ENCODE results near the gene METAP1.
"Not testable (repeated sequence)": the region's sequence is repeated elsewhere in the genome, so short reads cannot be mapped to it uniquely, and the experiment has no call there.

METAP1 gene

GRCh38 chr4:99061048-99061700 is 65.7 kb downstream of the METAP1 start:
- DNase-seq, result no peak

GRCh38 chr4:99062120-99062519 is 66.6 kb downstream of the METAP1 start:
- DNase-seq, result peak; percentile 43

GRCh38 chr4:99065521-99065920 is 70.0 kb downstream of the METAP1 start:
- DNase-seq, result not testable (repeated sequence)

- no peak for DNase-seq
Observed at GRCh38 chr4:99067617-99068016, 72.1 kb downstream of the METAP1 start.

GRCh38 chr4:99071159-99071558 is 75.6 kb downstream of the METAP1 start:
- DNase-seq, result no peak

GRCh38 chr4:99074816-99075215 is 79.3 kb downstream of the METAP1 start:
- DNase-seq, result no peak

GRCh38 chr4:99076292-99076976 is 80.9 kb downstream of the METAP1 start:
- no peak for DNase-seq

- no peak for DNase-seq
Observed at GRCh38 chr4:99077177-99077576, 81.7 kb downstream of the METAP1 start.

GRCh38 chr4:99078336-99078735 is 82.8 kb downstream of the METAP1 start:
- DNase-seq, result no peak

- no peak for DNase-seq
Observed at GRCh38 chr4:99078931-99079624, 83.6 kb downstream of the METAP1 start.

GRCh38 chr4:99079625-99080295 is 84.2 kb downstream of the METAP1 start:
- DNase-seq, result no peak

- not testable (repeated sequence) for DNase-seq
Observed at GRCh38 chr4:99080869-99081268, 85.3 kb downstream of the METAP1 start.

- DNase-seq, result no peak
Observed at GRCh38 chr4:99082192-99082591, 86.7 kb downstream of the METAP1 start.

GRCh38 chr4:99084595-99084994 is 89.1 kb downstream of the METAP1 start:
- no peak for DNase-seq

- DNase-seq, result no peak
Observed at GRCh38 chr4:99088023-99088449, 92.5 kb downstream of the METAP1 start.

GRCh38 chr4:99088481-99089365 is 93.2 kb downstream of the METAP1 start, which contains the start of gene ADH5:
Gene ADH5, minus strand, starts transcription at chr4:99088788. Its CDS starts 88 bp downstream, at chr4:99088700.
- DNase-seq, result peak; percentile 63

- DNase-seq, result no peak
Observed at GRCh38 chr4:99090481-99091215, 95.1 kb downstream of the METAP1 start.

- DNase-seq, result no peak
Observed at GRCh38 chr4:99091216-99091575, 95.7 kb downstream of the METAP1 start.

- not testable (repeated sequence) for DNase-seq
Observed at GRCh38 chr4:99091841-99092240, 96.3 kb downstream of the METAP1 start.

GRCh38 chr4:99099311-99099710 is 103.8 kb downstream of the METAP1 start:
- DNase-seq, result no peak

GRCh38 chr4:99099814-99100213 is 104.3 kb downstream of the METAP1 start:
- DNase-seq, result not testable (repeated sequence)

- no peak for DNase-seq
Observed at GRCh38 chr4:99100876-99101275, 105.4 kb downstream of the METAP1 start.

Data from DMS79 (cell line).